ENCODE measurements around the gene CHRDL2.

GRCh38 chr11:74685338-74685737, 45.9 kb downstream of the CHRDL2 start:
- TF ChIP-seq CTCF (IDR thresholded peaks at IDR 0.05) (no peak), POLR2A (IDR thresholded peaks at IDR 0.05) (no peak)
